GM12864 (cell line): ENCODE measurements around the gene CCDC148.
A peak's percentile ranks its signal among the peaks of the same experiment; 100 is the strongest.
"Not testable (repeated sequence)": the region's sequence is repeated elsewhere in the genome, so short reads cannot be mapped to it uniquely, and the experiment has no call there.

Experiments used
- DNase-seq: peaks from one replicate; pipeline ENCODE4 v3.0.0-alpha.2; 2011; ENCODE audit warnings: low read depth
- H3K4me3 ChIP-seq: 2 replicates; pipeline ENCODE4 v1.5.1; 2011; ENCODE audit warnings: mild to moderate bottlenecking, low read depth, low read length, control low read depth
- TF ChIP-seq, protein P1 (sequence below): IDR thresholded peaks from 2 replicates; pipeline ENCODE4 v1.5.1; 2011; ENCODE audit warnings: low read depth, mild to moderate bottlenecking, moderate library complexity, low read length, control low read depth, inconsistent platforms; ENCODE audit errors: missing control alignments

CCDC148 gene

DNA sequence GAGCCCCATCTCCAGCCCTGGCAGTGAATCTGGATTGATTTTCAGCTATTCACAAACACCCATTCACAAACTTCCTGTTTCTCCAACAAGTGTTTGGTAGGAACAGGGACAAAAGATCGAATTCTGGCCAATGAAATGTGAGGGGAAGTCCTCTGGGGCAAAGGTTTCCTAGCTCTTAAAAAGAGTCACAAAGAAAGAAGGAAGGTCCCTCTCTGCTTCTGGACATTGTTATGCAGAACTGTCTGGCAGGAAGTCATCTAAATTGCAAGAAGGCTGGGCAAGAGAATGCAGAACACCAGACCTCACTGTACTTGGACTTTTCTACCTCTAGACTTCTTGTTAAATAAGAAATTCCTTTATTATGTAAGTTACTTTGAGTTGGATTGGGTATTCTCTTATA lies 137.3 kb downstream of the CCDC148 start:
- H3K4me3 ChIP-seq = no peak overlapping the region
- TF ChIP-seq, protein P1, sequence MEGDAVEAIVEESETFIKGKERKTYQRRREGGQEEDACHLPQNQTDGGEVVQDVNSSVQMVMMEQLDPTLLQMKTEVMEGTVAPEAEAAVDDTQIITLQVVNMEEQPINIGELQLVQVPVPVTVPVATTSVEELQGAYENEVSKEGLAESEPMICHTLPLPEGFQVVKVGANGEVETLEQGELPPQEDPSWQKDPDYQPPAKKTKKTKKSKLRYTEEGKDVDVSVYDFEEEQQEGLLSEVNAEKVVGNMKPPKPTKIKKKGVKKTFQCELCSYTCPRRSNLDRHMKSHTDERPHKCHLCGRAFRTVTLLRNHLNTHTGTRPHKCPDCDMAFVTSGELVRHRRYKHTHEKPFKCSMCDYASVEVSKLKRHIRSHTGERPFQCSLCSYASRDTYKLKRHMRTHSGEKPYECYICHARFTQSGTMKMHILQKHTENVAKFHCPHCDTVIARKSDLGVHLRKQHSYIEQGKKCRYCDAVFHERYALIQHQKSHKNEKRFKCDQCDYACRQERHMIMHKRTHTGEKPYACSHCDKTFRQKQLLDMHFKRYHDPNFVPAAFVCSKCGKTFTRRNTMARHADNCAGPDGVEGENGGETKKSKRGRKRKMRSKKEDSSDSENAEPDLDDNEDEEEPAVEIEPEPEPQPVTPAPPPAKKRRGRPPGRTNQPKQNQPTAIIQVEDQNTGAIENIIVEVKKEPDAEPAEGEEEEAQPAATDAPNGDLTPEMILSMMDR = no peak
- DNase-seq = no peak

DNA sequence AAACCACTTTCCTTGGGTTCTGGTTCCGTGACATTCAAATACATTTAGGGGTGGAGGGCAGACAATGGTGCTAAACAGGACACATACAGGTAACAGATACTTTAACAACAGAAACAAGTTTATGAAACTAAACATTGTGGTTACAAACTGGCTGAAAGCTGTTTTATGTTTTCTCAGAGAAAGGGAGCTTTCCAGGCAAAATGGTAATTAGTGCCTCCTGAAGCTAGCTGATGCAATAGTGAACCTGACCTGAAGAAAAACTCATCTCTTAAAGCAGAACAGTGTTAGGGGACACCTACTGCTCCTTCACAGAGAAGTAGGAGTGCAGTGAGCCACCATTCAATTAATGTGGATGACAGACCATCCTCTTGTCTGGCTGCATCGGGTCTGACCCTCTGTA lies 138.9 kb downstream of the CCDC148 start:
- H3K4me3 ChIP-seq = no peak overlapping the region
- peak; percentile 5 for DNase-seq
- TF ChIP-seq, protein P1 = no peak

DNA sequence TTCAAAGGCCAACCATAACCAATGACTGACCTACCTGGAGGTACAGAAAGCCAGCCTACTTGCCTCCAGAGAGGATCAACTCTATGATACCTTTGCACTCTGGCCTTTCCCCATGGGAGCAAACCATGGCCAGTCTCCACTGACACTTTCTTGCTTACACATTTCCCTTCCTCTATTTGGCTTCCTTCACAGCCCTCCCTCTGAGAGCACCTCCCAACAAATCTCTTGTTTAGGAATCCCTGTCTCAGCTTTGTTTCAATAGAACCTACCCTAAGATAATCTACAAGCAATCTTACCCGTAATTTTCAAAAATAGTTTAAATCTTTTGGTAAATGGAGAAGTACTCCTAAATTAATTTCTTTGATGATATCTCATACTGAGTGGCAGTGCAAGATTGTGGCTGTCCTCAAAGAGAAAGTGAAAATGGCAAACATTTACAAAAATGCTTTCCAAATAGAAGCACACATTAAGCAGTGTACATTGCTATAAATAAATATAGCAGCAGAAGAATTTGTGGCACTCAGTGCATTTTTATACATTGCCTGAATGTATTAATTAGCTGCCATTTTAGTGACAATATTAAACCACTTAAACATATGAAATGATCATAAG lies 140.6 kb downstream of the CCDC148 start:
- TF ChIP-seq, protein P1 = no peak
- no peak overlapping the region for H3K4me3 ChIP-seq
- DNase-seq = no peak

DNA sequence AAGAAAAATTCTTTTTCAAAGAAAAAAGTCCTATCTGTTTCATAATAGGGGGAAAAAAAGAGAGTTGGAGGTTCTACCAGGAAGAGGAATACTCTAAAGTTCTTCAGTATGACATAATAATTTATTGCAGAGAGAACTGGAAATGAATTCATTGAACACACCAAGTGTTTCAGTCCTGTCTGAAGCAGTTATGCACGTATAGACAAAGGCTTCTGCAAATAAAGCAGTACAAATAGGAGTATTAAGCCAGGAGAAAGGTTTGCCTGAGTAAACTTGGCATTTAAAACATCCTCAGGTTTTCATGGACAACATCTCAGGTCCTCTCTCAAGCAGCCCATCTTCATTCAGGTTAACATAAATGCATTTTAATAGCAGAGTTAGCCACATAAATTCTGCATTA lies 141.6 kb downstream of the CCDC148 start:
- DNase-seq = no peak
- TF ChIP-seq, protein P1 = no peak
- no peak overlapping the region for H3K4me3 ChIP-seq

DNA sequence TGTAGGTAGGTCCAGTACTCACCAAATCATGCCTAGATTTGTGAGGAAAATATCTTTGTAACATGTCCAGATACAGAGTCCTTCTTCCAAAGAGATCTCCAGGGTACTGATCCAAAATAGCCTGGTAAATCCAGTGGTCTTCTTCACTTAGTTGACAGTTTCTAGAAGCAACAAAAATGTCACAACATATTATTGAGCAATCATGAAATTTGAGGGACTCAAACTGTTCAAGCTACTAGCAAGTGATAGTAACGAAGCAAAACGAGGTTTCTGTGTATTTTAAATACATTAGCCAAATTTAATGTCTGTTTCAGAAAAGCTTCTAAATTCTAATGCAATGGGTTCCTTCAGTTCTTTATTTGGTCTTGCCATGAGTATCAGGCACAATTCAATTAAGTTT lies 142.8 kb downstream of the CCDC148 start:
- H3K4me3 ChIP-seq = no peak overlapping the region
- no peak for DNase-seq
- TF ChIP-seq, protein P1 = no peak

DNA sequence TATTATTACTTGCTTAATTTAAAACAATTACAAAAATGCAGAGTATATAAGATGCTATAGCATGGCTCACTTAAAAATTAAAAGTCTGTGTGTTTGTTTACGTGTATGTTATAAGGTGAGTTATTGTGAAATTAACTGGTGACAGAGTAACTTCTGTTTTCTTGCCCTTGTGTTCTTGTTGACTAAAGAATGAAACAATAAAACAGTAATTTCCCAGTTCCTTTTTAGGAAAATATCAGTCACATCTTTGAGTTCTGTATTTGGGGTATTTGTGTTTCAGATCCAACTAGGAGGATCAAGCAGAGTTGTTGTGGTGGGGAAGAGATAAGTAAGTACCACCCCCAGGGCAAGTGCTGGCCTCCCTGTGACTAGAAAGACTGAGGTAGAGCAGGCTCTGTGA lies 143.6 kb downstream of the CCDC148 start:
- DNase-seq = no peak
- TF ChIP-seq, protein P1 = no peak
- H3K4me3 ChIP-seq = no peak overlapping the region

DNA sequence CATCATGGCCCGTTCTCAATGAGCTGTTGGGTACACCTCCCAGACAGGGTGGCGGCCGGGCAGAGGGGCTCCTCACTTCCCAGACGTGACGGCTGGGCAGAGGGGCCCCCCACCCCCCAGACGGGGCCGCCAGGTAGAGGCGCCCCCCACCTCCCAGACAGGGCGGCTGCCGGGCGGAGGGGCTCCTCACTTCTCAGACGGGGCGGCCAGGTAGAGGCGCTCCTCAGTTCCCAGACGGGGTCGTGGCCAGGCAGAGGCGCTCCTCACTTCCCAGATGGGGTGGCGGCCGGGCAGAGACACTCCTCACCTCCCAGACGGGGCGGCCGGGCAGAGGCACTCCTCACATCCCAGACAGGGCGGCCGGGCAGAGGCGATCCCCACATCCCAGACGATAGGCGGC lies 146.1 kb downstream of the CCDC148 start:
- not testable (repeated sequence) for H3K4me3 ChIP-seq, DNase-seq

DNA sequence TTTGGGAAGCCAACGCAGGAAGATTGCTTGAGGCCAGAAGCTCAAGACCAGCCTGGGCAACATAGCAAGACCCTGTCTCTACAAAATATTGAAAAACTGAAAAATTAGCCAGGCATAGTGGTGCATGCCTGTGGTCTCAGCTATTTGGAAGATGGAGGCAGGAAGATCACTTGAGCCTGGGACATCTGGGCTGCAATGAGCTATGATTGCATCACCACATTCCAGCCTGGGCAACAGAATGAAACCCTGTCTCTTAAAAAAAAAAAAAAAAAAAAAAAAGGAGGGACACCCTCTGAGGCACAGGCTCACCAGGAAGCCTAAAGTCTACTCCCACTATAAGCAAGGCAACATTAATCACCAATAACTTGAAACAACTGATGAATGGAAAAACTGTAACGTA lies 151.1 kb downstream of the CCDC148 start:
- no peak overlapping the region for H3K4me3 ChIP-seq
- DNase-seq = no peak
- TF ChIP-seq, protein P1 = no peak
